GM12864 (cell line): ENCODE results near the gene FXYD1.
A peak's percentile ranks its signal among the peaks of the same experiment; 100 is the strongest.

Experiments
- DNase-seq: peaks from one replicate; pipeline ENCODE4 v3.0.0-alpha.2; 2011; ENCODE audit warnings: low read depth
- H3K4me3 ChIP-seq: 2 replicates; pipeline ENCODE4 v1.5.1; 2011; ENCODE audit warnings: mild to moderate bottlenecking, low read depth, low read length, control low read depth
- TF ChIP-seq, protein P1 (sequence below): IDR thresholded peaks from 2 replicates; pipeline ENCODE4 v1.5.1; 2011; ENCODE audit warnings: low read depth, mild to moderate bottlenecking, moderate library complexity, low read length, control low read depth, inconsistent platforms; ENCODE audit errors: missing control alignments

FXYD1 gene

DNA sequence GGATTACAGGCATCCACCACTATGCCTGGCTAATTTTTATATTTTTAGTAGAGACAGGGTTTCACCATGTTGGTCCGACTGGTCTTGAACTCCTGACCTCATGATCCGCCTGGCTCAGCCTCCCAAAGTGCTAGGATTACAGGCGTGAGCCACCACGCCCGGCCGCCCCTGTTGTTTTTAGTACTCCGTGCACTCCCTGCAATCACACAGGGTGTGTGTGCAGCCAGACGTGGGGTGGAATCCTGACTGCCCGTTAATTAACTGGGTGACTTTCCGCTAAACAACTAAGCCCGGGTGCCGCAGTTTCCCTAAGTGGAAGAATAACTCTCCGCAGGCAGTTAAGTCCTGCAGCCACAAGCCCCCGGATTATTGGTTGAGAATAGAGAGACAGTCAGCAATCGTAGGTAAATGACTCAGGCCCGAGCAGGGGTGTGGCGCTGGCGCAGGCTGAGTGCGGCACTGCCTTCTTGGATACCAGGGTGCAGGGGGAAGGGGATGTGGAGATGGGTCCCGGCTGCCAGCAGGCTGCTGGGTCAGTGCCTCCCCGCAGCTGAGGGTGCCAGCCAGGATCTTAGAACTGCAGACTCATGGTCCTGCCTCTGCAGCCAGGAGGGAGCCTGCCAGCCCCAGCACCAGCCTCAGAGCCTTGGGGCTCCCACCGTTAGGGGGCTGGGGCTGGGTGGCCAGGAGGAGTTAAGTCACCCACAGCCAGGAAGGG is 29.1 kb upstream of the FXYD1 start:
- no peak overlapping the region for H3K4me3 ChIP-seq
- TF ChIP-seq, protein P1, sequence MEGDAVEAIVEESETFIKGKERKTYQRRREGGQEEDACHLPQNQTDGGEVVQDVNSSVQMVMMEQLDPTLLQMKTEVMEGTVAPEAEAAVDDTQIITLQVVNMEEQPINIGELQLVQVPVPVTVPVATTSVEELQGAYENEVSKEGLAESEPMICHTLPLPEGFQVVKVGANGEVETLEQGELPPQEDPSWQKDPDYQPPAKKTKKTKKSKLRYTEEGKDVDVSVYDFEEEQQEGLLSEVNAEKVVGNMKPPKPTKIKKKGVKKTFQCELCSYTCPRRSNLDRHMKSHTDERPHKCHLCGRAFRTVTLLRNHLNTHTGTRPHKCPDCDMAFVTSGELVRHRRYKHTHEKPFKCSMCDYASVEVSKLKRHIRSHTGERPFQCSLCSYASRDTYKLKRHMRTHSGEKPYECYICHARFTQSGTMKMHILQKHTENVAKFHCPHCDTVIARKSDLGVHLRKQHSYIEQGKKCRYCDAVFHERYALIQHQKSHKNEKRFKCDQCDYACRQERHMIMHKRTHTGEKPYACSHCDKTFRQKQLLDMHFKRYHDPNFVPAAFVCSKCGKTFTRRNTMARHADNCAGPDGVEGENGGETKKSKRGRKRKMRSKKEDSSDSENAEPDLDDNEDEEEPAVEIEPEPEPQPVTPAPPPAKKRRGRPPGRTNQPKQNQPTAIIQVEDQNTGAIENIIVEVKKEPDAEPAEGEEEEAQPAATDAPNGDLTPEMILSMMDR, result no peak
- no peak for DNase-seq

- no peak overlapping the region for H3K4me3 ChIP-seq
- TF ChIP-seq, protein P1, result no peak
- no peak for DNase-seq
Observed at GRCh38 chr19:35110974-35111373, 27.6 kb upstream of the FXYD1 start.

GRCh38 chr19:35112995-35113688 is 25.5 kb upstream of the FXYD1 start:
- no peak for DNase-seq
- TF ChIP-seq, protein P1, result no peak
- H3K4me3 ChIP-seq, result no peak overlapping the region

GRCh38 chr19:35114353-35115176 is 24.1 kb upstream of the FXYD1 start:
- no peak for DNase-seq
- no peak overlapping the region for H3K4me3 ChIP-seq
- TF ChIP-seq, protein P1, result peak; percentile 100

DNA sequence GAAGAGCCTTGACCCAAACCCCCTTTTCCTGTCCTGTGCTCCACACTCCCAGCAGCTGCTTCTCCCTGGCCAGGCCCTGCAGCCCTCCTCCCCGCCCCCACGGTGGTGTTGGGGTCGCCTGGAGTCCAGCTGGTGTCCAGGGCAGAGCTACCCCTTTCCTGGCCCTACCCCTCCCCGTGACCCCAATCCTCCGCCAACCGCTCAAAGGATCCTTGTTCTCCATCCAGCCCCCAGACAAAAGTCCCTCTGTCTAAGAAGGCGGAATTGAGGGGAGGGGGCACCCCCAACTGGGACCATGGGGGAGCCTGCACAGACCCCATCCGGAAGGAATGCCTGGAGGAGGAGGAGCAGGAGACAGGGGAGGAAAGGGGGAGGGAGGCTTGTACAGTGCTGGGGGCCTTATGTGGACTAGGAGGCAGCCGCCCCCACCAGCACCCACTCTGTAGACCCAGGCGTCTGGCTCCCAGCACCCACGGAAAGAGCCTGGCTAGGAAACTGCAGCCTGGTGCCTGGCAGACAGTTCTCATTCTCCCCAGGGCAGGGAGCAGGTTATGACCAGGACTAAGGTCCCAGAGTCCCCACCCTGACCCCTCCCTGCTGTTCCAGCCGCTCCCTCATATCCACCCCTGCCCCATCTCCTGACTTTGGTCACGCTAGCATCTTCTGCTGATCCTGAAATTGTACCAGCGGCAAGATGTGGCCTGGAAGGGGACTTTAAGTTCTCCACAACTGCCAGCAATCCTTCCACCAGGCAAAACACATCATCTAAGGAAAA is 23.3 kb upstream of the FXYD1 start, which contains the start of gene FXYD3:
Gene FXYD3 (plus strand): TSS at position 647 of the 775 bp plus-strand sequence. CDS start 3,554 bp downstream, outside the sequence.
- no peak for DNase-seq
- TF ChIP-seq, protein P1, result no peak
- H3K4me3 ChIP-seq, result no peak within 1 kb of the TSS

DNA sequence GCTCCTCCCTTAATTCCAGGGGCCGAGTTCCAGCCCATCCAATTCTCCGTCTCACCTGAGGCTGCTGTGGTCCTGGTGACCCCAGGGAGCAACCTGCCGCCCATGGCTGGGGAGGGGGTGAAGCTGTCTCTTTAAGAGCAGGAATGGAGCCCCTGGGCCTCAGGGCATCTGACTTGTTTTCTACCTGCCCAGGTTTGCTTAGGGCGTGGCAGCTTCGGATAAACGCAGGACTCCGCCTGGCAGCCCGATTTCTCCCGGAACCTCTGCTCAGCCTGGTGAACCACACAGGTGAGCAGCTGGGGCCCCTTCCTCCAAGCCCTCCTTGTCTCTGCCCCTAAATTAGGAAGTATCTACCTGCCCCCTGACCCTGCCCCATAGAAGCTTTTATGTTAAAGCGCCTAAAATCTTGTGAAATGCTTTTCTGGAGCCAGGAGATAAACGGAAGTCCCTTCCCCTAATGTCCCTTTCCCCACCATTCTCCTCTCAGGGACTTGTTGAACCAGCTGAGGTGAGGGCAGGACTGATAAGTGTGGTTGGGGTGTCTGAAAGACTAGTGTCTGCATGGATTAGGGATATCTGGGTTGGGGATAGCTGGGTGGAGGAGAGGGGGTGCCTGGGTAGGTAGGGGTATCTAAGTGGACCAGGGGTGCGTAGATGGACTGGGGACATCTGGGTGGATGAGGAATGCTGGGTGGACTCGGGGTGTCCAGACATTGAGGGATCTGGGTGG is 22.4 kb upstream of the FXYD1 start:
- no peak for DNase-seq
- TF ChIP-seq, protein P1, result no peak
- no peak overlapping the region for H3K4me3 ChIP-seq
